Epithelial cell of prostate (primary cell): ENCODE measurements around the gene RTN4.
A peak's percentile ranks its signal among the peaks of the same experiment; 100 is the strongest.

ENCODE experiments used
- DNase-seq: peaks from one replicate; pipeline ENCODE4 v3.0.0-alpha.2; 2011; ENCODE audit warnings: low read depth, low spot score
- H3K27ac ChIP-seq: fragments of 450-650 bp; 2 replicates; pipeline ENCODE4 v1.5.1; 2017; ENCODE audit warnings: mild to moderate bottlenecking

The RTN4 gene

GRCh38 chr2:54940723-54941122 is 109.5 kb downstream of the RTN4 start:
- H3K27ac ChIP-seq = no peak overlapping the region
- DNase-seq = no peak

- H3K27ac ChIP-seq = no peak overlapping the region
- no peak for DNase-seq
Observed at GRCh38 chr2:54939446-54940118, 110.7 kb downstream of the RTN4 start.

- H3K27ac ChIP-seq = peak overlapping the region; percentile 31
- DNase-seq = no peak
Observed at GRCh38 chr2:54936766-54937165, 113.5 kb downstream of the RTN4 start.

- DNase-seq = no peak
- no peak overlapping the region for H3K27ac ChIP-seq
Observed at GRCh38 chr2:54935389-54935788, 114.9 kb downstream of the RTN4 start.

GRCh38 chr2:54931473-54931872 is 118.8 kb downstream of the RTN4 start:
- DNase-seq = no peak
- H3K27ac ChIP-seq = no peak overlapping the region

- peak overlapping the region; percentile 15 for H3K27ac ChIP-seq
- DNase-seq = no peak
Observed at GRCh38 chr2:54928719-54929118, 121.5 kb downstream of the RTN4 start.

GRCh38 chr2:54927751-54928615 is 122.3 kb downstream of the RTN4 start:
- no peak for DNase-seq
- H3K27ac ChIP-seq = peak overlapping the region; percentile 15

GRCh38 chr2:54927085-54927750 is 123.0 kb downstream of the RTN4 start:
- no peak for DNase-seq
- no peak overlapping the region for H3K27ac ChIP-seq

GRCh38 chr2:54925022-54925421 is 125.2 kb downstream of the RTN4 start:
- no peak overlapping the region for H3K27ac ChIP-seq
- DNase-seq = no peak

- no peak for DNase-seq
- no peak overlapping the region for H3K27ac ChIP-seq
Observed at GRCh38 chr2:54924121-54924520, 126.1 kb downstream of the RTN4 start.
